HCT116 (cell line): Measurements from ENCODE around the gene ROR2. TPM values are rescaled to one million over a fixed set of nuclear protein-coding genes. Genes with fewer than 3 reads are reported as not detected.

ENCODE experiments used
- ATAC-seq: fragments of 200-7000 bp; cut with Tn5 transposase; 2 replicates; pipeline ENCODE4 v1.9.1; 2020; ENCODE audit warnings: mild to moderate bottlenecking, moderate library complexity
- BruUV-seq: library from RNA; stranded (reverse); fragments of 400-500 nt; replicated peaks from 2 replicates; lab custom pipeline; 2021; lab: Mats Ljungman, UMichigan
- CTCF ChIA-PET: fragments of 300-600 bp; sonication (Branson Sonifier 250); formaldehyde crosslinking; loops from one replicate; lab custom pipeline; 2021; ENCODE audit warnings: antibody characterized with exemption; lab: Charles Lee
- POLR2A ChIA-PET: fragments of 300-600, 350-600 bp; sonication (Branson Sonifier 250); formaldehyde crosslinking; loops from one replicate; lab custom pipeline; 2021; ENCODE audit warnings: antibody characterized with exemption; lab: Charles Lee
- RAD21 ChIA-PET, 2 experiments: fragments of 300-600 bp; sonication (Branson Sonifier 250); formaldehyde crosslinking; loops; one replicate each; lab custom pipeline; 2023; ENCODE audit warnings: low total read pairs in 2 of 2; ENCODE audit not compliant: uncharacterized antibody in 2 of 2, unreplicated experiment in 2 of 2, low non-redundant PET in 1 of 2; lab: Charles Lee
- DNase-seq: peaks from one replicate; pipeline ENCODE4 v3.0.0-alpha.2; 2010; ENCODE audit warnings: low read depth, low spot score
- H2AFZ ChIP-seq: fragments of 200-600 bp; shearing (Covaris generic), sonication (generic); 2 replicates; pipeline ENCODE4 v1.6.1; 2017; ENCODE audit warnings: low read depth, mixed run types, mixed read lengths, antibody characterized with exemption, low read length; ENCODE audit not compliant: poor library complexity, severe bottlenecking
- H3K27ac ChIP-seq: 2 replicates; pipeline ENCODE4 v1.5.1; 2012; ENCODE audit warnings: low read depth, low read length
- H3K27me3 ChIP-seq: fragments of 200-600 bp; sonication (generic); 2 replicates; pipeline ENCODE4 v1.6.1; 2016; ENCODE audit warnings: mixed run types, low read length, mixed read lengths; ENCODE audit not compliant: insufficient read depth
- H3K36me3 ChIP-seq, 2 experiments: fragments of 200-500 bp in 1 of 2; fragments of 200-600 bp in 1 of 2; sonication (Bioruptor generic) in 1 of 2; sonication (generic) in 1 of 2; 2 replicates each; pipeline versions ENCODE4 v1.5.1 to v1.6.1; 2014 to 2016; ENCODE audit warnings: low read length in 2 of 2, inconsistent platforms in 1 of 2, mixed read lengths in 1 of 2, mixed run types in 1 of 2; ENCODE audit not compliant: insufficient read depth in 2 of 2, control insufficient read depth in 1 of 2
- H3K4me1 ChIP-seq, 2 experiments: fragments of 200-600 bp in 1 of 2; sonication (generic) in 1 of 2; 2 replicates each; pipeline versions ENCODE4 v1.5.1 to v1.6.1; 2012 to 2017; ENCODE audit warnings: low read length in 2 of 2, inconsistent platforms in 1 of 2, mild to moderate bottlenecking in 1 of 2, mixed read lengths in 1 of 2, mixed run types in 1 of 2, moderate library complexity in 1 of 2; ENCODE audit not compliant: insufficient read depth in 2 of 2, control insufficient read depth in 1 of 2
- H3K4me2 ChIP-seq: fragments of 200-600 bp; sonication (generic); 2 replicates; pipeline ENCODE4 v1.6.1; 2017; ENCODE audit warnings: mixed run types, low read length, mixed read lengths
- H3K4me3 ChIP-seq, 2 experiments: fragments of 200-600 bp in 1 of 2; sonication (generic) in 1 of 2; replicated peaks in 1 of 2; 2 replicates each; pipeline ENCODE4 v1.5.1; 2011 to 2016; ENCODE audit warnings: low read length in 2 of 2, control low read depth in 1 of 2, low read depth in 1 of 2, mild to moderate bottlenecking in 1 of 2, mixed read lengths in 1 of 2, mixed run types in 1 of 2
- H3K79me2 ChIP-seq: fragments of 200-600 bp; sonication (generic); 2 replicates; pipeline ENCODE4 v1.6.1; 2017; ENCODE audit warnings: mild to moderate bottlenecking, mixed run types, low read length, moderate library complexity, mixed read lengths; ENCODE audit not compliant: insufficient read depth
- H3K9ac ChIP-seq: fragments of 200-600 bp; sonication (generic); 2 replicates; pipeline ENCODE4 v1.6.1; 2016; ENCODE audit warnings: low read length, mixed read lengths
- H3K9me2 ChIP-seq: fragments of 200-600 bp; sonication (generic), shearing (Covaris generic); 2 replicates; pipeline ENCODE4 v1.6.1; 2017; ENCODE audit warnings: mixed run types, mild to moderate bottlenecking, moderate library complexity; ENCODE audit not compliant: insufficient read depth
- H3K9me3 ChIP-seq, 2 experiments: fragments of 200-500 bp in 1 of 2; fragments of 200-600 bp in 1 of 2; sonication (Bioruptor generic) in 1 of 2; sonication (generic) in 1 of 2; 2 replicates each; pipeline ENCODE4 v1.6.1; 2014 to 2017; ENCODE audit warnings: low read length in 2 of 2, mixed read lengths in 2 of 2, inconsistent platforms in 1 of 2, low read depth in 1 of 2, mild to moderate bottlenecking in 1 of 2, mixed run types in 1 of 2, moderate library complexity in 1 of 2; ENCODE audit not compliant: control insufficient read depth in 1 of 2, insufficient read depth in 1 of 2
- H4K20me1 ChIP-seq: fragments of 200-600 bp; sonication (generic), shearing (Covaris generic); 2 replicates; pipeline ENCODE4 v1.6.1; 2017; ENCODE audit warnings: mixed run types, mild to moderate bottlenecking, moderate library complexity; ENCODE audit not compliant: insufficient read depth
- ELF1 ChIP-seq: IDR thresholded peaks from 2 replicates; pipeline ENCODE4 v1.6.1; 2012; ENCODE audit warnings: low read depth, borderline replicate concordance
- EZH2 ChIP-seq: fragments of 200-600 bp; sonication (generic); IDR thresholded peaks from 2 replicates; pipeline ENCODE4 v1.6.1; 2017; ENCODE audit warnings: antibody characterized with exemption, mixed run types
- FOSL1 ChIP-seq: IDR thresholded peaks from 2 replicates; pipeline ENCODE4 v1.6.1; 2012; ENCODE audit warnings: low read depth
- POLR2AphosphoS5 ChIP-seq: IDR thresholded peaks from 2 replicates; pipeline ENCODE4 v1.6.1; 2011; ENCODE audit warnings: mild to moderate bottlenecking, low read depth, low read length, moderate library complexity
- SP1 ChIP-seq: IDR thresholded peaks from 2 replicates; pipeline ENCODE4 v1.6.1; 2012; ENCODE audit warnings: low read depth
- SRF ChIP-seq: IDR thresholded peaks from 2 replicates; pipeline ENCODE4 v1.6.1; 2012; ENCODE audit warnings: low read depth
- YY1 ChIP-seq: IDR thresholded peaks from 2 replicates; pipeline ENCODE4 v1.6.1; 2011; ENCODE audit warnings: low read length, low read depth, moderate library complexity, mild to moderate bottlenecking; ENCODE audit not compliant: insufficient replicate concordance; ENCODE audit errors: extremely low read depth
- ZFX ChIP-seq: fragments of 450-650 bp; IDR thresholded peaks from 2 replicates; pipeline ENCODE4 v1.6.1; 2017
- intact Hi-C: fragments of 100-400 bp; cut with micrococcal nuclease; formaldehyde crosslinking; loops from 2 replicates; pipeline ENCODE4 v1.10.0; 2022
- total RNA-seq: library from RNA; stranded (reverse); gene quantifications from one replicate; pipeline ENCODE4 v1.2.1, GENCODE V29; 2021; ENCODE audit not compliant: unreplicated experiment

ROR2 gene
- total RNA-seq, 1 experiment from 2014 or later = 15.7 TPM

DNA sequence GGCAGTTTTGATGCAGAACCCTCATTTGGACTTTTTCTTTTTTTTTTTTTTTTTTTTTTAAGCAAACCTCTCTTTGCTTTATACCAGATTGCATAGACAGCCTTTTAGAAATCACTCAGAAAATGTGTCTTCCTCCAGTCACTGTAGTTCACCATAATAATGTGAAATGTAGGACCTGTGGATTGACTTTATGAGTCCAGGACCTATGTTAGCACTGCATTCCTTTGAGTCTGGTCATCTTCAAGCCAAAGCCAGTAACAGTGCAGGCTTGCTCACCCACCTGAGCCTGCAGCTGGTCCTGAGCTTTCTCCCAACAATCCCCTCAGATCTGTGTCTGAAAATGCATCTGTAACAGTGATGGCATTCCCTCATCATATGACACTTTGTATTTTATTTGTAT is 415.7 kb downstream of the ROR2 start:
- TF ChIP-seq SRF = no peak
- no peak for TF ChIP-seq SP1
- no peak for TF ChIP-seq POLR2AphosphoS5
- Histone ChIP-seq H3K9ac (no peak overlapping the region), H4K20me1 (no peaks in the 10 kb centered on the region), H3K4me1 (peaks cover 7 to 17% of the 10 kb centered on the region in 2 experiments; a peak in 3 of 4 replicates), H3K9me3 (no peaks in the 10 kb centered on the region), H3K4me3 (no peak overlapping the region), H3K4me2 (no peak overlapping the region), H3K79me2 (no peaks in the 10 kb centered on the region), H3K27me3 (no peaks in the 10 kb centered on the region), H3K9me2 (no peaks in the 10 kb centered on the region), H2AFZ (no peak overlapping the region), H3K27ac (no peak overlapping the region), H3K36me3 (no peaks in the 10 kb centered on the region)
- BruUV-seq = no TSS peak
- RAD21 ChIA-PET = no interaction called here
- ATAC-seq (no peak), DNase-seq (no peak)
- CTCF ChIA-PET = no interaction called here
- POLR2A ChIA-PET = no interaction called here
- intact Hi-C loops = no loop called here

DNA sequence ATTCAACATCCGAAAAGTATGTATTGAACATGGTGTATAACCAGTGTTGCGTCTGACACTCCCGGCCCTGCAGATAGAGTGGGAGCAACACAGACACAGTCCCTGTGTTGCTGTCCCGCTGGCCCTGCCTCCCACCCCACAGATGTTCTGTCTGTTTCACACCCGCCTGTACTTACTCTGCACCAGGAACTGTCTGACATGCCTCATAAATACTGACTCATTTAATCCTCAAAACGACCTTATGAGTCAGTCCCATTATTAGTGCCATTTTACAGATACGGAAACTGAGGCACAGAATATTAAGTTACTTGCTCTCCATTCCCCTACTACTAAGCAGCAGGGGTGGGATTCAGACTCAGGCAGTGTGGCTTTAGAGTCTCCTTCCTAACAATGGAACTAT is 416.6 kb downstream of the ROR2 start:
- no peak for DNase-seq
- no peaks in the 10 kb centered on the region for H3K9me3 ChIP-seq
- ATAC-seq = no peak
- intact Hi-C loops = no loop called here
- no peak overlapping the region for H3K4me3 ChIP-seq
- POLR2A ChIA-PET = no interaction called here
- no peaks in the 10 kb centered on the region for H3K27me3 ChIP-seq
- no peak overlapping the region for H2AFZ ChIP-seq
- H3K4me1 ChIP-seq = peaks cover 7 to 17% of the 10 kb centered on the region in 2 experiments; a peak in 3 of 4 replicates
- CTCF ChIA-PET = no interaction called here
- RAD21 ChIA-PET = no interaction called here
- no peak overlapping the region for H3K4me2 ChIP-seq
- no peaks in the 10 kb centered on the region for H4K20me1 ChIP-seq
- no peak for TF ChIP-seq FOSL1
- TF ChIP-seq POLR2AphosphoS5 = no peak
- TF ChIP-seq ELF1 = no peak
- no peak for TF ChIP-seq EZH2
- no peak for TF ChIP-seq YY1
- TF ChIP-seq ZFX = no peak
- TF ChIP-seq, all 23 proteins: peak for 0
- BruUV-seq = no TSS peak
- no peaks in the 10 kb centered on the region for H3K79me2 ChIP-seq
- H3K27ac ChIP-seq = no peak overlapping the region
- H3K9me2 ChIP-seq = no peaks in the 10 kb centered on the region
- H3K9ac ChIP-seq = no peak overlapping the region
- H3K36me3 ChIP-seq = no peaks in the 10 kb centered on the region
